GM10847 (cell line): Measurements from ENCODE around the gene POLL.

Experiments used
- POLR2A ChIP-seq: IDR thresholded peaks from 2 replicates; pipeline ENCODE4 v1.6.1; 2011; ENCODE audit not compliant: insufficient read length; ENCODE audit errors: extremely low read depth

The POLL gene

DNA sequence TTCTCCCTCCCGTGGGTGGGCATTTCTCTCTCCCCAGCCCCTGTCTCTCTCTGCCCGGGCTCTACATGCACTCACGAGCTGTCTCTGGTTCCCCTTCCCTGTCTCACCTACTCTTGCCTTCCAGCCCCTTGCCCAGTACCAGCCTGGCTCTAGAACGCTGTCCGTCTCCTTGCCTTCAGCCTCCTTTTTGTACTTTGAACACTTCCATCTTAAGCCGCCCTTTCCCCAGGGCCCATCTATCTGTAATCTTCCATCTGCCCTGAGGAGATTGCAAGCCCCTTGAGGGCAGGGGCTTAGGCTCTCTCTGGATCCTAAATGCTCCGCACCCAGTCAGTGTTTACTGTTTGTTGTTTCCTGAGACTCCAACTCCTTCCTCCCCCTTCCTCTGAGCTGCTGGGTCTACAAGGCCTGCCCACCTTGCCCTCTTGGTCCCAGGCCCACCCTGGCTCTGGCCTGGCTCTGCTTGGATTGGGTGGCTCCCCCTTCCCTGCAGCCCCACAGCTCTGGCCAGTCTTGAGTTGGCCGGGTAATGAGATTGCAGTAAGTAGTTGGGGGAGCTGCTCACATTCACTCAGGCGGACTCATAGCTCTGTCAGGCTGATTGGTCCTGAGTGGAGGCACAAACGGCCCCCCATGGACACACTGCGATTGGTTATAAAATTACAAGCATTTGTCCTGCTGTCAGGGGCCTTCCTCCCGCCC, 28.3 kb downstream of the POLL start:
- no peak for TF ChIP-seq POLR2A

DNA sequence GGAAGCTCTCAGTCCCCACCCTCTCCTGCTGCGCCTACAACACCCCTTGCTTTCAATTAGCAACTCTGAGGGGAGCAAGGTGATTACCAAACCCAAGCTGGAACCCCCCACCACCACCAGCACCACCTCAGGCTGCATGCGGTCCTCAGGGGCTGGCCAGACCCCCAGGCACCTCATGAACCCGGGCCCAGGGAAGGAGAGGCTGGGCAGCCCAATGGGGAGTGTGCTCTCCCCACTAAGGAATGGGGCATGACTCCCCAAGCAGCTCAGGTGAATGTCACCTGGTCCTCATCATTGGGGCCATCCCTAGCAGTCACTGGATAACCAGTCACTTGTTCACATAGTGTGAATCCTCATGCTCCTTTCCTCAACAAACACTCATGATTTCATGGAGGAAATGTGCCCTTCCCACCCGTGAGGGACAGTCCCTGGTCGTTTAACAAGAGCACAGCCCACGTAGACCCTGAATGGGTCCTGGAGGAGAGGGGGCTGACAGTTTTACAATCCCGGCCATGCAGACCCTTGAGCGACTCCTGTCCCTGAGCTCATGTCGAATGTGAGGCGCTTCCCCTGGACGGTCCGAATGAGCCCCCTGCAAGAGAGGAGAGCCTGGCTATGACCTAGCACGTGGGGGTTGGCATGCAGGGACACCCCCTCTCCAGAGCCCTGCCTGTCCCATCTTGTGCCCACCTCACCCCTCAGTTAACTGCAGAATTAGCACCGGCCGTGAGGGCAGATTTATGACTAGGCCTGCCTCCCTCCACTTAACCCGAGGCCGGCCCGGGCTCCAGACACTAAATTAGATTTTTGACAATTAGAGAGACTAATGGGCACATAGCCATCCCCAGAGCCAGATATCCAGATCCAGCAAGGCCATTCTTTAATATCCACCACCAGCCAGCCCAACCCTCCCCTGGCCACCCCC, 29.1 kb downstream of the POLL start:
- TF ChIP-seq POLR2A, result no peak

DNA sequence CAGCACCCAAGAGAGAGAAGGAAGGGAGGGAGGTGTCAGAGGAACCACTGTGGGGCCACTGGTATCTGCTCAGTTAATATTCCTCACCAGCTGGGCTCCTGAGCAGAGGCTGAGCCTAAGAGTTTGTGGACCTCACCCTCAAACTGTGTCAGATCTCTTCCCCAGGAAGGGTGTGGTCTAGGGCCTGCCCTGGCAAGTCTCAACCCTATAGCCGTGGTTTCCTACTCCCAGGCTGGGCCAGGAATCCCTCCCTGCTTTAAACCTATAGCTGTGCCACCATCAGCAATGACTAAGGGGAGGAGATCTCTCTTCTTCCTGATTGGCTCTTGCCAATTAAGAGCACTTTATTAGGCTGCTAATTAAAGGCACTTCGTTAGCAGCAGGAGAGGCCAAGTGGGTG, 29.9 kb downstream of the POLL start:
- TF ChIP-seq POLR2A, result no peak

DNA sequence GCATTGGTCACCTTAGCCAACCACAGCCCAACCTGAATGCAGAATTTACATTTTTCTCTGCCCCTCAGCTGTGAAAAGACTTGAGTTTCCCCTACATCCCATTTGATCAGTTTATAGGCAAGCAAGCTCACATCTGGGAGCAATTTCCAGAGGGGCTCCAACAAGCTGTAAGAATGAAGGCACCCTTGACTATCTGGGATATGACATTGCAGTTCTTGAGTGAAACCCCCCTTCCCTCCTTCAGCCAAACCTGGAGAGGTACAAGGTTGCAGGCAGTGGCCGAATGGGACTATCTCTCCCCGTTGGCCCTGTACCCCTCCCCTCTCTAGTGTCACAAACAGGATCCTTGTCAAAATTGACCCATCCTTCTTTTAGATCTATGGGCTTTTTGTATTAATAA, 30.5 kb downstream of the POLL start:
- no peak for TF ChIP-seq POLR2A

DNA sequence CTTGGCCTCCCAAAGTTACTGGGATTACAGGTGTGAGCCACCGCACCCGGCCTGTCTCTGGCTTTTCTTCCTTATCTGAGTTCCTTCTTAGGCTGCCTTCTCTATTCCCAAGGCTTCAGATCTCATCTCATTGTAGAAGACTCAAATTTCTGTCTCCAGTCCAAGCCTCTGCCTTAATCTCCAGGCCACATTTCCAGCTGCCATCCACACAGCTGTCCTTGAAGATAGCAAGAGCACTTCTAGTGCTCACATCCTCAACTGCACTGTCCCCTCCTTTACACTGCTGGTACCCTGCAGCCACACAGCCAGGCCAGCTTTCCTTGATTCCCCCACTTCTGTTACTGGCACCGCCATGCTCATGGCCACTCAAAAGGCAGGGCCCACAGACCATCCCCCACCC, 35.6 kb downstream of the POLL start:
- TF ChIP-seq POLR2A, result no peak

DNA sequence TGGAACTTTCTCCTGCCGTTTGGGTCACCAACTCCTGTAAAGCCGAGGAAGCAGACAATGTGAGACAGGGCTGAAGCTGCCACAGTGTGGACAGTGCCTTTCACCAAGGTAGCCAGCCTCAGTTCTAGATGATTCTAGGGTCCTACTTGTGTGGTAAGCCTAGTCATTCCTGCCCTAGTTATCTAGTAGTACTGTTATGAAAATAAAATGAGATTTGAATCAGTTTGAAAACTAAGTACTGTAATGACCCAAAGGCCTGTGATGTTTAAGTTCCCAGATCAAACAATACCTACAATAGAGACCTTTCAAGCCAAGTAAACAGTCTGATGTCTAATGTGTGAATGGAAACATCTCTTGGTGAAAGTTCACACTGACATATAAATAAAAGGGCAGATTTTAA, 37.1 kb downstream of the POLL start:
- no peak for TF ChIP-seq POLR2A

DNA sequence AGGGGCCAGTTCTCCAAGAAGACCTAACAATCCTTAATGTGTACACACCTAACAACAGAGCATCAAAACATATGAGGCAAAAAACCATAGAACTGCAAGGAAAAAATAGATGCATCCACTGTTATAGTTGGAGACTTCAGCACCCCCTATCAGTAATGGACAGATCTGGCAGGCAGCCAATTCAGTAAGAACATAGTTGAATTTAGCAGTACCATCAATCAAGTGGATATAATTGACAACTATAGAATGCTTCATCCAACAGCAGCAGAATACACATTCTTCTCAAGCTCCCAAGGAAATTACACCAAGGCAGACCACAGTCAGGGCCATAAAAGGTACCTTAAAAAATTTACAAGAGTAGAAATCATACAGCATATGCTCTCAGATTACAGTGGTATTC, 42.2 kb downstream of the POLL start:
- no peak for TF ChIP-seq POLR2A

DNA sequence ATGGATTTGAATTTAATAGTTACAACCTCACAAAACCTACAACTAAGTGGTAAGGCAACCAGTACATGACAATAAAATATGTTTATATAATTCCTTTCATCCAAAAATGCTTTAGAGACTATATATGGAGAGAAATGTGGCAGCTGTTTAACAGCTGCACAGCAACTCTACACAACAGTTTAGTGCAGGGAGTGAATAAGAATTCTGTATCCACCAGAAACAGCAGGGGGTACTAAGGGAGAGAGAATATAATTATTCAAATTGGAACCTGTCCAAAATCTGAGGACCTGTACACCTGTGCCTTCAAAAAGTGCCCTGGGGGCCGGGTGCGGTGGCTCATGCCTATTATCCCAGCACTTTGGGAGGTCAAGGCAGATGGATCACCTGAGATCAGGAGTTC, 49.6 kb downstream of the POLL start:
- no peak for TF ChIP-seq POLR2A

DNA sequence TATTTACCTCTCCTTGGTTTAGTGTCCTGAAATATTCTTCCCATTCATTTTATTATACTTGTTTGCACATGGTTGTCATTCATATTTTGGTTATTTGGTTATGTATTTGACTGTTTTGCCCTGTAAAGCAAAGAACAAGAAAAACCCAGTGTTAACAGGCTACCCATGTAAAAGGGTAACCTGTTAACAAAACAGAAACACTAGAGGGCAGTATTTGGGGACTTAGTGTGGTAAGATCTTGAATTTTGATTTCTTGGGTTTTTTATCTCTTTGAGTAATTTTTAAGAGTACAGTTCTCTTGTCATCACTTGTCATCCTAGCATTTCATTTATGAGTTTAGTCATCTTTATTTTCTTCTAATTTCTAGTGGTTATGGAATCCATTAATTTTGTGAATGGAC, 51.3 kb downstream of the POLL start:
- TF ChIP-seq POLR2A, result no peak

DNA sequence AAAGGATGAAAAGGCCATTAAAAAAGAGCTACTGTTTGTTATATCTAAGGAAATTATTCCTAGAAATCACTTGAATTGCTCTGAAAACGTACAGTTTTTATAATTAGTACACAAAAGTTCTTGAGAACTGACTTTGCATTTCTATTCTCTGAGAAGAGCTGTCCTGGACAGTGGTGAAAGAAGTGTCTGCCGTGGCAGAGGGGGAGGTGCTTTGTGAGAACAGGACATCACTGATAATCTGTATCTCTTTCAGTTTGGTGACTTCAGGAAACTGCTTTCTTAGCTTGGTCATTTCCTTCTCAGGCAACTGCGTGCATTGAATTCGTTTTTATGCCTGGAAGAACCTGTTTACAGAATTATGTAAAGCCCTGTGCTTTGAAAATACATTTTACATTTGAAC, 52.1 kb downstream of the POLL start:
- no peak for TF ChIP-seq POLR2A

DNA sequence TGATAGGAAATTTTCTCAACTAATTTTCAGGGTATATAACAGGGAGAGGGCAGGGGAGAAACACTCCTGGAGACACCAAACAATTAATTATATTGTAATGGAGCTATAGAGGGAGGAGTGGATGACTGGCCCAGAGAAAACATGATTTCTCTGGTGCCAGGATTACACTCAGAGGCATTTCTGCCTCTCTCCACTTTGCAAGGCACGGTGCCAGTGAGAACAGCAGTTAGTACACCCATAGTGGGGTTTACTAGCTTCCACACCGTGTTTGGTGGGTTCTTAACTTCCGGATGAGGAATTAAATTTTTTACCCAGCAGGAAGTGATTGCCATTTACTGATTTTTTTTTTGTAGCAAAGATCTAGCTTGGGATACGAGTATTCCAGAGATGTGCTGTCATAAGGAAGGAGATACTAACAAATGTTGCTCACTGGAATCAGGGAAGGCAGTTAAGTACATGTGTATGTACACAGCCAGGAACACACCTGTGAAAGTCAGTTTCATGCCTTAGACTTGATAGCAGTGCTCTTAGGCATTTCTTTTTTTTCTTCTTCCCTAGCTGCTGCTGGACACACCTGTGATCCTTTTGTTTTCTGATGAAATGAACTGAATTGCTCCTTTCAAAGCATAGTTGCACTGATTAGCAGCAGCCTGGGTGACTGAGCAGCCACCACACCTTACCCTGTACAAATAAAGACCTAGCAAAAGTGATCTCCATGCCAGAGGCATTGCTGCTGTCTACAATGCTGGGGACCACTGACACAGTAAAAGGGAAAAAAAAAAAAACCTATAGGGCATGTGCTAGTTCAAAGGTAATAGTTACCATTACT, 58.1 kb downstream of the POLL start:
- TF ChIP-seq POLR2A, result no peak

DNA sequence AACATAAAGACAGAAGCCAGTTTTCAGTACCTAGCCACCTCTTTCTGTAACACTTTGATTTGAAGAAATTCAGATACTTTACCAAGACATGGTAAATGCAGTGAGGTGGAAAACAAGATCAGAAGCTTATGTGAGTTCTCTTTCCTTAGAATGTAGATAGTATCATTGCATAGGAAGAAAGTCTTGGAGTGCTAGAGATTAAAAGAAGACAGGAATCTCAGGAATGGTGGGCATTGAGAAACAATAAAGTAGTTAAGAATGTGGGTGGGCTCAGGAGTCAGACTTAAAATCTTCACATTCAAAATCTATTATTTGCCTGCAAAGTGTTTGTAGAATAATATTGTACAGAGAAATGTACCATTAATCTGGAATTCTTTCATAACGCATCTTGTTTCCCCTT, 58.9 kb downstream of the POLL start:
- no peak for TF ChIP-seq POLR2A
